IMR-90 (cell line): Measurements from ENCODE around the gene TIFAB. TPM values are rescaled to one million over a fixed set of nuclear protein-coding genes. Genes with fewer than 3 reads are reported as not detected.
A peak's percentile ranks its signal among the peaks of the same experiment; 100 is the strongest.

Source experiments
- ATAC-seq: fragments of 200-7000 bp; cut with Tn5 transposase; 2 replicates; pipeline ENCODE4 v1.9.1; 2020; ENCODE audit warnings: low read depth, mild to moderate bottlenecking, moderate library complexity
- BruUV-seq: library from RNA; stranded (reverse); fragments of 400-500 nt; replicated peaks from 2 replicates; lab custom pipeline; 2021; lab: Mats Ljungman, UMichigan
- CTCF ChIA-PET: fragments of 300-600 bp; formaldehyde crosslinking; extraction: SDS; loops from one replicate; lab custom pipeline; 2021; ENCODE audit warnings: antibody characterized with exemption; lab: Yijun Ruan, JAX
- POLR2A ChIA-PET: fragments of 300-600 bp; sonication (Branson Sonifier 250); formaldehyde crosslinking; loops from one replicate; lab custom pipeline; 2022; ENCODE audit warnings: antibody characterized with exemption; ENCODE audit not compliant: unreplicated experiment; lab: Charles Lee
- DNase-seq: peaks from one replicate; pipeline ENCODE4 v3.0.0; 2013
- H2AFZ ChIP-seq: replicated peaks from 2 replicates; pipeline ENCODE3; 2013; ENCODE audit warnings: low read length, mild to moderate bottlenecking; ENCODE audit not compliant: poor library complexity
- H2AK5ac ChIP-seq: 2 replicates; pipeline ENCODE4 v1.6.1; 2013; ENCODE audit warnings: low read depth, low read length, inconsistent platforms
- H2AK9ac ChIP-seq: replicated peaks from 2 replicates; pipeline ENCODE3; 2013; ENCODE audit warnings: mild to moderate bottlenecking, low read depth, low read length, moderate library complexity; ENCODE audit not compliant: poor library complexity
- H2BK120ac ChIP-seq: 2 replicates; pipeline ENCODE4 v1.6.1; 2013; ENCODE audit warnings: low read depth, low read length, inconsistent platforms
- H2BK15ac ChIP-seq: 3 replicates; pipeline ENCODE4 v1.6.1; 2013; ENCODE audit warnings: low read depth, low read length, inconsistent platforms
- H2BK20ac ChIP-seq: 2 replicates; pipeline ENCODE4 v1.6.1; 2013; ENCODE audit warnings: low read depth, mild to moderate bottlenecking, inconsistent platforms, low read length, moderate library complexity
- H2BK5ac ChIP-seq: 2 replicates; pipeline ENCODE4 v1.6.1; 2013; ENCODE audit warnings: mild to moderate bottlenecking, low read depth, low read length, inconsistent platforms; ENCODE audit not compliant: poor library complexity, severe bottlenecking
- H3K14ac ChIP-seq: replicated peaks from 2 replicates; pipeline ENCODE4 v1.6.1; 2013; ENCODE audit warnings: low read depth, low read length, inconsistent platforms
- H3K18ac ChIP-seq: 2 replicates; pipeline ENCODE4 v1.6.1; 2013; ENCODE audit warnings: low read depth, low read length, control low read depth
- H3K23ac ChIP-seq: 2 replicates; pipeline ENCODE4 v1.6.1; 2013; ENCODE audit warnings: low read depth, low read length, inconsistent platforms
- H3K27ac ChIP-seq: 2 replicates; pipeline ENCODE4 v1.5.1; 2013; ENCODE audit warnings: mild to moderate bottlenecking, control low read depth, low read length; ENCODE audit not compliant: insufficient read depth
- H3K27me3 ChIP-seq: 2 replicates; pipeline ENCODE4 v1.6.1; 2013; ENCODE audit warnings: low read length; ENCODE audit not compliant: control insufficient read depth, insufficient read depth
- H3K36me3 ChIP-seq: 2 replicates; pipeline ENCODE4 v1.6.1; 2013; ENCODE audit warnings: low read length, mixed read lengths; ENCODE audit not compliant: control insufficient read depth, insufficient read depth
- H3K4ac ChIP-seq: 2 replicates; pipeline ENCODE4 v1.6.1; 2013; ENCODE audit warnings: low read depth, low read length, inconsistent platforms
- H3K4me1 ChIP-seq: 2 replicates; pipeline ENCODE4 v1.6.1; 2013; ENCODE audit warnings: low read length, mixed read lengths; ENCODE audit not compliant: control insufficient read depth, insufficient read depth
- H3K4me2 ChIP-seq: 2 replicates; pipeline ENCODE4 v1.6.1; 2013; ENCODE audit warnings: low read depth, mild to moderate bottlenecking, control low read depth, low read length, moderate library complexity
- H3K4me3 ChIP-seq: 2 replicates; pipeline ENCODE4 v1.5.1; 2013; ENCODE audit warnings: low read depth, mild to moderate bottlenecking, control low read depth, low read length, moderate library complexity; ENCODE audit not compliant: insufficient read depth
- H3K56ac ChIP-seq: 2 replicates; pipeline ENCODE4 v1.6.1; 2013; ENCODE audit warnings: low read length, inconsistent platforms; ENCODE audit not compliant: insufficient read depth; ENCODE audit errors: extremely low read depth
- H3K79me1 ChIP-seq, 2 experiments: 2 replicates each; pipeline ENCODE4 v1.6.1; 2013; ENCODE audit warnings: low read length in 2 of 2, inconsistent platforms in 1 of 2, low read depth in 1 of 2
- H3K9ac ChIP-seq: 2 replicates; pipeline ENCODE4 v1.6.1; 2013; ENCODE audit warnings: low read depth, low read length, control low read depth
- H3K9me1 ChIP-seq: 2 replicates; pipeline ENCODE4 v1.6.1; 2013; ENCODE audit warnings: low read length, inconsistent platforms; ENCODE audit not compliant: insufficient read depth
- H3K9me3 ChIP-seq: 2 replicates; pipeline ENCODE4 v1.6.1; 2013; ENCODE audit warnings: low read length; ENCODE audit not compliant: control insufficient read depth, insufficient read depth
- H4K20me1 ChIP-seq: 2 replicates; pipeline ENCODE4 v1.6.1; 2013; ENCODE audit warnings: low read length, inconsistent platforms; ENCODE audit not compliant: insufficient read depth
- H4K5ac ChIP-seq: 2 replicates; pipeline ENCODE4 v1.6.1; 2013; ENCODE audit warnings: mild to moderate bottlenecking, low read depth, low read length, control low read depth
- H4K8ac ChIP-seq, 2 experiments: 2 replicates each; pipeline ENCODE4 v1.6.1; 2013; ENCODE audit warnings: low read depth in 2 of 2, low read length in 2 of 2, control low read depth in 1 of 2, inconsistent platforms in 1 of 2
- H4K91ac ChIP-seq: 2 replicates; pipeline ENCODE4 v1.6.1; 2013; ENCODE audit warnings: low read depth, low read length, inconsistent platforms; ENCODE audit not compliant: insufficient read depth
- FOS ChIP-seq: fragments of 150-350 bp; IDR thresholded peaks from 2 replicates; pipeline ENCODE4 v1.6.1; 2016; ENCODE audit warnings: low read depth, low read length
- MAFK ChIP-seq: IDR thresholded peaks from 2 replicates; pipeline ENCODE4 v1.6.1; 2012; ENCODE audit warnings: low read depth, low read length, improper control_type of control experiment
- RCOR1 ChIP-seq: IDR thresholded peaks from 2 replicates; pipeline ENCODE4 v1.6.1; 2012; ENCODE audit warnings: mild to moderate bottlenecking, low read length, improper control_type of control experiment; ENCODE audit not compliant: insufficient replicate concordance
- WGBS, 2 experiments: methylation state at CpG; one replicate each; pipeline versions ENCODE4 v1.1.5 to v1.1.7; 2013; ENCODE audit warnings: missing lambda C conversion rate in 2 of 2; ENCODE audit not compliant: insufficient read length in 1 of 2; ENCODE audit errors: extremely low coverage in 2 of 2; 5-methylcytosine and 5-hydroxymethylcytosine counted together
- dilution Hi-C: fragments of 300-500 bp; cut with HindIII; formaldehyde crosslinking; loops from one replicate; pipeline ENCODE4 v1.14.3; 2018; ENCODE audit warnings: low sequenced_read_pairs; ENCODE audit not compliant: unreplicated experiment
- in situ Hi-C: fragments of 300-500 bp; cut with MboI; formaldehyde crosslinking; loops from 3 replicates; pipeline ENCODE4 v1.14.3; 2019; ENCODE audit warnings: low sequenced_read_pairs, inconsistent platforms, mixed read lengths
- intact Hi-C: fragments of 100-400 bp; cut with micrococcal nuclease; formaldehyde crosslinking; loops from 2 replicates; pipeline ENCODE4 v1.10.0; 2022
- polyA plus RNA-seq, 3 experiments: library from polyadenylated mRNA; depleted of rRNA; stranded (reverse); fragments of >200 nt; gene quantifications; 2 replicates each; pipeline ENCODE4 v1.2.3, GENCODE V29; 2012; ENCODE audit warnings: low replicate concordance in 1 of 3
- total RNA-seq: library from RNA; depleted of rRNA; stranded (reverse); fragments of >200 nt; gene quantifications from 2 replicates; pipeline ENCODE4 v1.2.3, GENCODE V29; 2012
- TF ChIP-seq, protein P1 (sequence below): conservative IDR thresholded peaks from 2 replicates; pipeline ENCODE4 v1.5.1; 2012; ENCODE audit warnings: mild to moderate bottlenecking, low read depth, low read length, improper control_type of control experiment

Gene TIFAB
- total and polyA plus RNA-seq, 2 of the 4 experiments (the other 2 are of a cell fraction) = not detected

DNA sequence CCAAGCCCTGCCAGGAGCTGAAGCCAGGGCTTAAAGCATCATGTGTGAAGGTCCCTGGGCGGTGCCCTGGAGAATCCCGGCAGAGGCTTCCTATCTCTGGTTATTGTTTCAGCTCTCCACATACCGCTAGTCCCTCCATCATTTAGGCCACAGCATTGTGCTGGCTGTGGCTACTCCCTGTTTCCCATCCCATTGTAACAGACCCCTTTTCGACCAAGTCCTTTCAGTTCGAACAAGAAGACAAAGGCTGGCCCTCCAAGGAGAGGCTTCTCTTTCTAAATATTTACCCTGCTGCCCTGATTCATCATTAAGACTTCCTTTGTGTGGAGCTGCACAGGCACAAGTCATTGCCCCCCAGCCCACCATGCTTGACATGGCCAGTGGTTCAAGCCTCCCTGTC lies 42.0 kb upstream of the TIFAB start:
- H2BK120ac ChIP-seq = no peak overlapping the region
- no peak overlapping the region for H2BK20ac ChIP-seq
- no peak overlapping the region for H3K9ac ChIP-seq
- no peaks in the 10 kb centered on the region for H3K9me1 ChIP-seq
- H2AFZ ChIP-seq = peak overlapping the region; percentile 2
- BruUV-seq = no TSS peak
- WGBS, 2 experiments = 75% methylated on average over 1 of the region's 5 CpGs; no CpG with 5 or more reads in 1 of the 2 experiments
- no peaks in the 10 kb centered on the region for H3K79me1 ChIP-seq
- H3K27ac ChIP-seq = no peak overlapping the region
- TF ChIP-seq, protein P1, sequence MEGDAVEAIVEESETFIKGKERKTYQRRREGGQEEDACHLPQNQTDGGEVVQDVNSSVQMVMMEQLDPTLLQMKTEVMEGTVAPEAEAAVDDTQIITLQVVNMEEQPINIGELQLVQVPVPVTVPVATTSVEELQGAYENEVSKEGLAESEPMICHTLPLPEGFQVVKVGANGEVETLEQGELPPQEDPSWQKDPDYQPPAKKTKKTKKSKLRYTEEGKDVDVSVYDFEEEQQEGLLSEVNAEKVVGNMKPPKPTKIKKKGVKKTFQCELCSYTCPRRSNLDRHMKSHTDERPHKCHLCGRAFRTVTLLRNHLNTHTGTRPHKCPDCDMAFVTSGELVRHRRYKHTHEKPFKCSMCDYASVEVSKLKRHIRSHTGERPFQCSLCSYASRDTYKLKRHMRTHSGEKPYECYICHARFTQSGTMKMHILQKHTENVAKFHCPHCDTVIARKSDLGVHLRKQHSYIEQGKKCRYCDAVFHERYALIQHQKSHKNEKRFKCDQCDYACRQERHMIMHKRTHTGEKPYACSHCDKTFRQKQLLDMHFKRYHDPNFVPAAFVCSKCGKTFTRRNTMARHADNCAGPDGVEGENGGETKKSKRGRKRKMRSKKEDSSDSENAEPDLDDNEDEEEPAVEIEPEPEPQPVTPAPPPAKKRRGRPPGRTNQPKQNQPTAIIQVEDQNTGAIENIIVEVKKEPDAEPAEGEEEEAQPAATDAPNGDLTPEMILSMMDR = no peak
- no peak for TF ChIP-seq MAFK
- no peak for TF ChIP-seq RCOR1
- TF ChIP-seq FOS = no peak
- H3K4me1 ChIP-seq = peaks cover 10% of the 10 kb centered on the region
- DNase-seq (no peak), ATAC-seq (no peak)
- no peak overlapping the region for H3K4me2 ChIP-seq
- peak overlapping the region; percentile 17 for H2AK9ac ChIP-seq
- POLR2A ChIA-PET = no interaction called here
- no peak overlapping the region for H3K4ac ChIP-seq
- no peak overlapping the region for H2AK5ac ChIP-seq
- H3K23ac ChIP-seq = no peak overlapping the region
- H3K9me3 ChIP-seq = no peaks in the 10 kb centered on the region
- CTCF ChIA-PET = interaction anchor here (0.6 kb wide), 1 partner anchor 72 kb away, joined by 3 read pairs; no protein-coding TSS in a partner anchor
- H4K91ac ChIP-seq = no peak overlapping the region
- no peaks in the 10 kb centered on the region for H4K20me1 ChIP-seq
- H3K36me3 ChIP-seq = no peaks in the 10 kb centered on the region
- no peak overlapping the region for H4K5ac ChIP-seq
- H2BK5ac ChIP-seq = no peak overlapping the region
- no peak overlapping the region for H3K14ac ChIP-seq
- no peak overlapping the region for H4K8ac ChIP-seq
- no peak overlapping the region for H3K18ac ChIP-seq
- dilution Hi-C loops = no loop called here
- no peak overlapping the region for H3K56ac ChIP-seq
- no peak overlapping the region for H3K4me3 ChIP-seq
- peaks cover 43% of the 10 kb centered on the region for H3K27me3 ChIP-seq
- in situ Hi-C loops = no loop called here
- intact Hi-C loops = no loop called here
- H2BK15ac ChIP-seq = no peak overlapping the region
